Lower leg skin (tissue), 3 donors: ENCODE data around the gene PHACTR2.

ENCODE experiments used
- CTCF ChIP-seq, 3 donors: fragments of 450-650 bp; IDR thresholded peaks; one replicate each; pipeline ENCODE4 v1.5.1; 2016; ENCODE audit warnings: antibody characterized with exemption in 3 of 3, mild to moderate bottlenecking in 3 of 3, moderate library complexity in 2 of 3
- POLR2A ChIP-seq, 2 donors: fragments of 450-650 bp; IDR thresholded peaks; one replicate each; pipeline ENCODE4 v1.6.1; 2016 to 2017; ENCODE audit warnings: antibody characterized with exemption in 2 of 2, mild to moderate bottlenecking in 1 of 2, moderate library complexity in 1 of 2

- no peak for TF ChIP-seq POLR2A (IDR thresholded peaks at IDR 0.05)
- no peak for TF ChIP-seq CTCF (IDR thresholded peaks at IDR 0.05)
Observed at GRCh38 chr6:143744551-143745165, 66.9 kb downstream of the PHACTR2 start.
